Naive thymus-derived CD8-positive, alpha-beta T cell (primary cell): ENCODE measurements around the gene LRRC28. TPM values are rescaled to one million over a fixed set of nuclear protein-coding genes. Genes with fewer than 3 reads are reported as not detected.

Source experiments
- ATAC-seq, 2 donors: fragments of 150-1000 bp; cut with Tn5 transposase in 1 of 2; sonication (Bioruptor Pico), chemical (Tn5 transposase) in 1 of 2; 1 replicate in 1 of 2; 2 replicates in 1 of 2; pipeline ENCODE4 v1.10.0; 2021; ENCODE audit warnings: mild to moderate bottlenecking in 2 of 2, moderate library complexity in 2 of 2
- POLR2A ChIA-PET: fragments of 350-600 bp; sonication (Branson Sonifier 250); formaldehyde crosslinking; loops from one replicate; lab custom pipeline; 2021; ENCODE audit warnings: antibody characterized with exemption; lab: Charles Lee
- DNase-seq, 10 donors: peaks; one replicate each; pipeline versions ENCODE4 v3.0.0 to v3.0.0-alpha.2; 2020 to 2022
- H3K27ac Mint-ChIP-seq, 10 donors: one replicate each; pipeline ENCODE4 v1.8.0; 2020 to 2022; ENCODE audit warnings: mild to moderate bottlenecking in 10 of 10, mixed read lengths in 10 of 10, moderate library complexity in 4 of 10, inconsistent platforms in 1 of 10
- H3K27me3 Mint-ChIP-seq, 5 donors: one replicate each; pipeline ENCODE4 v1.8.0; 2021 to 2022; ENCODE audit warnings: mixed read lengths in 5 of 5
- H3K36me3 Mint-ChIP-seq, 3 donors: one replicate each; pipeline ENCODE4 v1.8.0; 2020 to 2022; ENCODE audit warnings: mixed read lengths in 3 of 3, mild to moderate bottlenecking in 2 of 3, inconsistent platforms in 1 of 3
- H3K4me1 Mint-ChIP-seq, 4 donors: one replicate each; pipeline ENCODE4 v1.8.0; 2021 to 2022; ENCODE audit warnings: mixed read lengths in 4 of 4
- H3K4me3 Mint-ChIP-seq, 10 donors: one replicate each; pipeline ENCODE4 v1.8.0; 2020 to 2022; ENCODE audit warnings: mild to moderate bottlenecking in 10 of 10, mixed read lengths in 10 of 10, moderate library complexity in 6 of 10, inconsistent platforms in 1 of 10
- H3K9me3 Mint-ChIP-seq, 9 donors: one replicate each; pipeline ENCODE4 v1.8.0; 2020 to 2022; ENCODE audit warnings: mixed read lengths in 9 of 9, mild to moderate bottlenecking in 3 of 9, inconsistent platforms in 1 of 9, moderate library complexity in 1 of 9
- polyA plus RNA-seq, 3 donors: library from polyadenylated mRNA; unstranded; fragments of 300-500 nt; fragmentation: Illumina TruSeq; gene quantifications; one replicate each; pipeline ENCODE4 v1.2.3, GENCODE V29; 2021
- total RNA-seq, 8 experiments: library from RNA in 2 of 8; stranded (reverse) in 2 of 8; gene quantifications; one replicate each; pipeline ENCODE4 v1.2.3 and lab custom pipeline; 2021 to 2026

Gene LRRC28
- total and polyA plus RNA-seq, 5 experiments from 2014 or later, result 14.9 to 21.4 (median 16.7) TPM

DNA sequence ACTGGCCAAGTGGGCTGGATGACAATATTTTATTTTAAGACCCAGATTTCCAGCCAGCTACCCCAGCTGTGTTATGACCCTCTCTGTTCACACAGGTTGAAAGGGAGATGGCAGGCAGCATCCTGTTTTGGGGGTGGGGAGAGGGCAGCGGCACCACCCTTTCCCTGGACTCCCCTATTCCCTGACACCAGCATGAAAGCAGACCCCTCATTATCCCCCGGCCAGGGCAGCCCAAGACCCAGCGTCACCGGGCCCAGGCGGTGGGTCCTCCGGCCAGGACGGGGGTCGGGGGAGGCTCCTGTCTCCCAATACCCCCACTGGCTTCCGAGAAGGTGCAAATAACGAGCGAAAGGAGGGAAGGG is 186.9 kb downstream of the LRRC28 start:
- no peaks in the 10 kb centered on the region for H3K36me3 Mint-ChIP-seq
- H3K4me1 Mint-ChIP-seq, result peaks cover 31 to 96% (median 92%) of the 10 kb centered on the region in 4 donors
- POLR2A ChIA-PET, result interaction anchor here (0.8 to 4.2 kb wide), 8 partner anchors 8 to 127 kb away, joined by 3 to 35 read pairs (median 5); partner anchors contain the start of gene MEF2A
- ATAC-seq, result peak in 1 of 2 donors; percentile 3
- peak overlapping the region; percentile 39 to 83 (median 78) for H3K4me3 Mint-ChIP-seq
- no peak for DNase-seq
- H3K27me3 Mint-ChIP-seq, result no peaks in the 10 kb centered on the region
- no peaks in the 10 kb centered on the region for H3K9me3 Mint-ChIP-seq
- H3K27ac Mint-ChIP-seq, result peak overlapping the region; percentile 88 to 100 (median 94)

GRCh38 chr15:99438691-99439523 is 187.6 kb downstream of the LRRC28 start:
- Mint-ChIP-seq H3K27me3 (no peaks in the 10 kb centered on the region), H3K4me1 (peaks cover 32 to 96% (median 91%) of the 10 kb centered on the region in 4 donors), H3K4me3 (peak overlapping the region; percentile 60 to 83 (median 78)), H3K9me3 (no peaks in the 10 kb centered on the region), H3K36me3 (no peaks in the 10 kb centered on the region), H3K27ac (peak overlapping the region; percentile 88 to 100 (median 94))
- ATAC-seq (peak; percentile 77 to 82), DNase-seq (peak in 9 of 10 donors; percentile 41 to 80 (median 59))
- POLR2A ChIA-PET, result interaction anchor here (0.7 to 4.2 kb wide), 12 partner anchors 9 to 128 kb away, joined by 3 to 35 read pairs (median 5); partner anchors contain the start of gene MEF2A

DNA sequence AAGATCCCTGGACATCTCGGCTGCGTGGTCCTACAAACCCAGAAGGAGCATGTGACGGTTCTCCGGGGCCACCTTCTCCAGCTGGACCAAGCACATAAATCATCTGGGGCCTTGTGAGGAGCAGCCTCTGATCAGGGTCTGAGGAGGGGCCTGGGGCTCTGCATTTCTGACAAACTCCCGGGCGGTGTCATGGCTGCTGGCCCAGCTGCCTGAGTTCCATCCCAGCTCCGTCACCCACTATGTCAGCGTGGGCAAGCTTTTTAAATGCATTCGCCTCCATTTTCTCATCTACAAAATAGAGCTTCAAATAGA is 188.2 kb downstream of the LRRC28 start:
- no peak for DNase-seq
- Mint-ChIP-seq H3K36me3 (no peaks in the 10 kb centered on the region), H3K9me3 (no peaks in the 10 kb centered on the region), H3K27me3 (no peaks in the 10 kb centered on the region), H3K4me3 (peak overlapping the region in 6 of 10 donors; percentile 15 to 77 (median 48)), H3K27ac (peak overlapping the region; percentile 8 to 100 (median 92)), H3K4me1 (peaks cover 30 to 94% (median 91%) of the 10 kb centered on the region in 4 donors)
- POLR2A ChIA-PET, result interaction anchor here (0.7 to 4.2 kb wide), 10 partner anchors 8 to 128 kb away, joined by 3 to 35 read pairs (median 5); no protein-coding TSS in a partner anchor
- no peak for ATAC-seq

GRCh38 chr15:99440029-99440428 is 188.7 kb downstream of the LRRC28 start:
- DNase-seq, result no peak
- Mint-ChIP-seq H3K36me3 (no peaks in the 10 kb centered on the region), H3K4me1 (peaks cover 29 to 94% (median 91%) of the 10 kb centered on the region in 4 donors)

More at GRCh38 chr15:99440029-99440428, 188.7 kb downstream of the LRRC28 start:
- Mint-ChIP-seq H3K4me3 (peak overlapping the region in 8 of 10 donors; percentile 6 to 77 (median 41)), H3K27ac (peak overlapping the region; percentile 8 to 100 (median 74)), H3K27me3 (no peaks in the 10 kb centered on the region), H3K9me3 (no peaks in the 10 kb centered on the region)
- no peak for ATAC-seq
- POLR2A ChIA-PET, result interaction anchor here (0.8 to 4.2 kb wide), 8 partner anchors 10 to 127 kb away, joined by 3 to 35 read pairs (median 5); no protein-coding TSS in a partner anchor

Other genes with a start within 250 kb of the LRRC28 start
- not detected for gene PGPEP1L, start 243.7 kb upstream of the LRRC28 start, total RNA-seq
- not detected for gene PGPEP1L, start 243.7 kb upstream of the LRRC28 start, polyA plus RNA-seq
- gene SYNM, start 146.4 kb upstream of the LRRC28 start, total RNA-seq, result 1 to 10 TPM; 1.1 TPM
- under 1 TPM in 2 of 3 donors, not detected in 1; 0.08 to 0.54 TPM for gene SYNM, start 146.4 kb upstream of the LRRC28 start, polyA plus RNA-seq
- under 1 TPM; 0.30 to 0.47 TPM for gene TTC23, start 1.9 kb upstream of the LRRC28 start, total RNA-seq
- gene TTC23, start 1.9 kb upstream of the LRRC28 start, polyA plus RNA-seq, result under 1 TPM in 2 of 3 donors, not detected in 1; 0.15 to 0.82 TPM